ENCODE data around the gene KLK14. TPM values are rescaled to one million over a fixed set of nuclear protein-coding genes. Genes with fewer than 3 reads are reported as not detected.
A peak's percentile ranks its signal among the peaks of the same experiment; 100 is the strongest.

Gene KLK14
- polyA plus RNA-seq, 1 donor (not counting 4 experiments of a cell fraction or from before 2014, with no cell fraction given) = 0.05 TPM

DNA sequence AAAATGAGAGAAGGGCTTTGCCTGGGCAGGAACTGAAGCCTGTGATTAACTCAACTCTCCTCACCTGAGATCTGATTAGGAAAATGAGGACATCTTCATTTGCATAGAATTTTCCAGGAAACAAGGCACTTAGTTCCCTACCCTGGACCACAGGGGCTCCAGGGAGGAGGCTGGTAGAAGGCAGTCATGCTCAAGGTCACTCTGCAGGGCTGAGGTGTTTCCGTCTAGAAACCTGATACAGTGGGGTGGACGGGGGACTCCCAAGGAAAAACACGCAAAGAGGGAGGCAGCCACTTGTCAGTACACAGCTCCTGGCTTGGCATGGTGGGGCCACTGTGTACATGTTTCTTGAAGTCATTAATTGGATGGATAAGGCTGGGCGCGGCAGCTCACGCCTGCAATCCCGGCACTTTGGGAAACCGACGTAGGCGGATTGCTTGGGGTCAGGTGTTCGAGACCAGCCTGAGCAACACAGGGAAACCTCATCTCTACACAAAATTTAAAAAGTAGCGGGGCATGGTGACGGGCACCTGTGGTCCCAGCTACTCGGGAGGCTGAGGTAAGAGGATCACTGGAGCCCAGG, 6.0 kb downstream of the KLK14 start:
- H3K79me2 ChIP-seq (ENCODE audit: control insufficient read depth, insufficient read depth, low read length) = no peaks in the 10 kb centered on the region
- H3K27ac ChIP-seq (ENCODE audit: control insufficient read depth, insufficient read depth, low read length) = no peak overlapping the region
- H3K4me2 ChIP-seq (ENCODE audit: control insufficient read depth, extremely low read depth, insufficient read depth, low read depth, low read length) = no peak overlapping the region
- no peaks in the 10 kb centered on the region for H3K9me1 ChIP-seq (ENCODE audit: control insufficient read depth, extremely low read depth, insufficient read depth, low read length)
- dilution Hi-C loops (cut with MboI; ENCODE audit: extremely low pct_ligation_motif_present, low sequenced_read_pairs) = no loop called here
- peaks cover 4% of the 10 kb centered on the region for H3K27me3 ChIP-seq (ENCODE audit: control insufficient read depth, extremely low read depth, insufficient read depth, low read length)
- H3K9ac ChIP-seq (ENCODE audit: control insufficient read depth, extremely low read depth, insufficient read depth, low read length) = no peak overlapping the region
- H4K20me1 ChIP-seq (ENCODE audit: control insufficient read depth, extremely low read depth, insufficient read depth, low read length) = no peaks in the 10 kb centered on the region
- H3K36me3 ChIP-seq (ENCODE audit: control insufficient read depth in 2 of 2, extremely low read depth in 1 of 2, insufficient read depth in 2 of 2, low read length in 2 of 2) = no peaks in the 10 kb centered on the region
- no peak overlapping the region for H2AFZ ChIP-seq (ENCODE audit: control insufficient read depth, low read length)
- no peak for DNase-seq (ENCODE audit: low read depth, low spot score)
- peaks cover 12% of the 10 kb centered on the region for H3K4me1 ChIP-seq (ENCODE audit: control insufficient read depth, extremely low read depth, insufficient read depth, low read length)
- TF ChIP-seq, protein P1, sequence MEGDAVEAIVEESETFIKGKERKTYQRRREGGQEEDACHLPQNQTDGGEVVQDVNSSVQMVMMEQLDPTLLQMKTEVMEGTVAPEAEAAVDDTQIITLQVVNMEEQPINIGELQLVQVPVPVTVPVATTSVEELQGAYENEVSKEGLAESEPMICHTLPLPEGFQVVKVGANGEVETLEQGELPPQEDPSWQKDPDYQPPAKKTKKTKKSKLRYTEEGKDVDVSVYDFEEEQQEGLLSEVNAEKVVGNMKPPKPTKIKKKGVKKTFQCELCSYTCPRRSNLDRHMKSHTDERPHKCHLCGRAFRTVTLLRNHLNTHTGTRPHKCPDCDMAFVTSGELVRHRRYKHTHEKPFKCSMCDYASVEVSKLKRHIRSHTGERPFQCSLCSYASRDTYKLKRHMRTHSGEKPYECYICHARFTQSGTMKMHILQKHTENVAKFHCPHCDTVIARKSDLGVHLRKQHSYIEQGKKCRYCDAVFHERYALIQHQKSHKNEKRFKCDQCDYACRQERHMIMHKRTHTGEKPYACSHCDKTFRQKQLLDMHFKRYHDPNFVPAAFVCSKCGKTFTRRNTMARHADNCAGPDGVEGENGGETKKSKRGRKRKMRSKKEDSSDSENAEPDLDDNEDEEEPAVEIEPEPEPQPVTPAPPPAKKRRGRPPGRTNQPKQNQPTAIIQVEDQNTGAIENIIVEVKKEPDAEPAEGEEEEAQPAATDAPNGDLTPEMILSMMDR (optimal IDR thresholded peaks at IDR 0.05 in 1 of 3, IDR thresholded peaks at IDR 0.05 in 1 of 3, conservative IDR thresholded peaks at IDR 0.05 in 1 of 3; ENCODE audit: extremely low read depth in 1 of 3, insufficient read depth in 2 of 3, low read length in 3 of 3) = no peak
- TF ChIP-seq EZH2 (IDR thresholded peaks at IDR 0.05; ENCODE audit: low read length) = no peak
- H3K9me3 ChIP-seq (ENCODE audit: control insufficient read depth, low read depth, low read length) = no peaks in the 10 kb centered on the region
- FAIRE-seq = no peak
- no peak overlapping the region for H3K4me3 ChIP-seq (ENCODE audit: control insufficient read depth in 2 of 3, extremely low read depth in 1 of 3, insufficient read depth in 2 of 3, low read depth in 1 of 3, low read length in 3 of 3)

DNA sequence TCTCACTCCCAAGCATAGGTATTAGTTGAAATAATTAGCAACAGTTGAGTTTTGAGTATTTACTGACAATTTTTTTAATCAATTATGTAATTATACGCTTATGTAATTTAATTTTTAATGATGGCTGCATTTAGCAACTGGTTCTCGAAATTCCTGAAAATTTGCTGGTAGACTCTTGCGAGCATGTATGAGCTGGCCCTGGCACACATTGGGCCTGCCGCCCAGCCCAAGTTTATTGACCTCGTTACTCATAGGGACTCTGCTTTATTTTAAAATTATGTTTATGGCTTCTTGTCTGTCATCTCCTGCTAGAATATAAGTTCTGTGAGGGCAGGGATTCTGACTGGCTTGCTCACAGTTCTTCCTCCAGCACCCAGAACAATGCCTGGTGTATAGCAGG, 6.7 kb downstream of the KLK14 start:
- TF ChIP-seq, protein P1 (optimal IDR thresholded peaks at IDR 0.05 in 1 of 3, IDR thresholded peaks at IDR 0.05 in 1 of 3, conservative IDR thresholded peaks at IDR 0.05 in 1 of 3; ENCODE audit: extremely low read depth in 1 of 3, insufficient read depth in 2 of 3, low read length in 3 of 3) = no peak
- no peak for TF ChIP-seq EZH2 (IDR thresholded peaks at IDR 0.05; ENCODE audit: low read length)
- FAIRE-seq (no peak), DNase-seq (ENCODE audit: low read depth, low spot score) (no peak)
- Histone ChIP-seq H3K9me1 (ENCODE audit: control insufficient read depth, extremely low read depth, insufficient read depth, low read length) (no peaks in the 10 kb centered on the region), H3K4me1 (ENCODE audit: control insufficient read depth, extremely low read depth, insufficient read depth, low read length) (peaks cover 12% of the 10 kb centered on the region), H3K9ac (ENCODE audit: control insufficient read depth, extremely low read depth, insufficient read depth, low read length) (no peak overlapping the region), H4K20me1 (ENCODE audit: control insufficient read depth, extremely low read depth, insufficient read depth, low read length) (no peaks in the 10 kb centered on the region), H3K36me3 (ENCODE audit: control insufficient read depth in 2 of 2, extremely low read depth in 1 of 2, insufficient read depth in 2 of 2, low read length in 2 of 2) (no peaks in the 10 kb centered on the region), H3K79me2 (ENCODE audit: control insufficient read depth, insufficient read depth, low read length) (no peaks in the 10 kb centered on the region), H3K9me3 (ENCODE audit: control insufficient read depth, low read depth, low read length) (no peaks in the 10 kb centered on the region), H3K27me3 (ENCODE audit: control insufficient read depth, extremely low read depth, insufficient read depth, low read length) (peaks cover 4% of the 10 kb centered on the region), H3K4me2 (ENCODE audit: control insufficient read depth, extremely low read depth, insufficient read depth, low read depth, low read length) (peak overlapping the region; percentile 19), H3K27ac (ENCODE audit: control insufficient read depth, insufficient read depth, low read length) (no peak overlapping the region), H3K4me3 (ENCODE audit: control insufficient read depth in 2 of 3, extremely low read depth in 1 of 3, insufficient read depth in 2 of 3, low read depth in 1 of 3, low read length in 3 of 3) (no peak overlapping the region), H2AFZ (ENCODE audit: control insufficient read depth, low read length) (no peak overlapping the region)
- dilution Hi-C loops (cut with MboI; ENCODE audit: extremely low pct_ligation_motif_present, low sequenced_read_pairs) = no loop called here
